ENCODE measurements around the gene TMSB10.

Gene TMSB10

DNA sequence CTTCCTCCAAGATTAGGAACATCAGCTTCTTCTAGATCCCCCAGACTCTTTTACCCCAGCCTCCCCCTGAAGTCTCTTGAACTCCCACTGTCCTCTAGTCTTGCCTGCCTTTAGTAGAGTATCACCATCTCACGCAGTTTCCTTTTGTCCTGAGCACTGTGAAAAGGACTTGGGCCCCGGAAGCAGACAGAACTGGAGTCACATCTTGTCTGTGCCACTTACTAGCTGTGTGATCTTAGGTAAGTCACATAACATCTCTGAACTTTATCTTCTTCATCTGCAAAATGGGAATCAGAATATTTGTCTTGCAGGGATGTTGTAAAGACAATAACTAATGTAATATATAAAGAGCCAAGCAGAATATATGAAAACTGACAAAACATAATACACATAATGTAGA is 16.1 kb upstream of the TMSB10 start:
- Histone ChIP-seq H3K4me1 (no peaks in the 10 kb centered on the region), H3K36me3 (no peaks in the 10 kb centered on the region), H3K4me3 (ENCODE audit: low read depth, low read length) (no peak overlapping the region), H3K9me3 (no peaks in the 10 kb centered on the region), H3K27me3 (no peaks in the 10 kb centered on the region)
- TF ChIP-seq, protein P1, sequence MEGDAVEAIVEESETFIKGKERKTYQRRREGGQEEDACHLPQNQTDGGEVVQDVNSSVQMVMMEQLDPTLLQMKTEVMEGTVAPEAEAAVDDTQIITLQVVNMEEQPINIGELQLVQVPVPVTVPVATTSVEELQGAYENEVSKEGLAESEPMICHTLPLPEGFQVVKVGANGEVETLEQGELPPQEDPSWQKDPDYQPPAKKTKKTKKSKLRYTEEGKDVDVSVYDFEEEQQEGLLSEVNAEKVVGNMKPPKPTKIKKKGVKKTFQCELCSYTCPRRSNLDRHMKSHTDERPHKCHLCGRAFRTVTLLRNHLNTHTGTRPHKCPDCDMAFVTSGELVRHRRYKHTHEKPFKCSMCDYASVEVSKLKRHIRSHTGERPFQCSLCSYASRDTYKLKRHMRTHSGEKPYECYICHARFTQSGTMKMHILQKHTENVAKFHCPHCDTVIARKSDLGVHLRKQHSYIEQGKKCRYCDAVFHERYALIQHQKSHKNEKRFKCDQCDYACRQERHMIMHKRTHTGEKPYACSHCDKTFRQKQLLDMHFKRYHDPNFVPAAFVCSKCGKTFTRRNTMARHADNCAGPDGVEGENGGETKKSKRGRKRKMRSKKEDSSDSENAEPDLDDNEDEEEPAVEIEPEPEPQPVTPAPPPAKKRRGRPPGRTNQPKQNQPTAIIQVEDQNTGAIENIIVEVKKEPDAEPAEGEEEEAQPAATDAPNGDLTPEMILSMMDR (IDR thresholded peaks at IDR 0.05; ENCODE audit: low read depth, low read length) = no peak
- no peak for DNase-seq

DNA sequence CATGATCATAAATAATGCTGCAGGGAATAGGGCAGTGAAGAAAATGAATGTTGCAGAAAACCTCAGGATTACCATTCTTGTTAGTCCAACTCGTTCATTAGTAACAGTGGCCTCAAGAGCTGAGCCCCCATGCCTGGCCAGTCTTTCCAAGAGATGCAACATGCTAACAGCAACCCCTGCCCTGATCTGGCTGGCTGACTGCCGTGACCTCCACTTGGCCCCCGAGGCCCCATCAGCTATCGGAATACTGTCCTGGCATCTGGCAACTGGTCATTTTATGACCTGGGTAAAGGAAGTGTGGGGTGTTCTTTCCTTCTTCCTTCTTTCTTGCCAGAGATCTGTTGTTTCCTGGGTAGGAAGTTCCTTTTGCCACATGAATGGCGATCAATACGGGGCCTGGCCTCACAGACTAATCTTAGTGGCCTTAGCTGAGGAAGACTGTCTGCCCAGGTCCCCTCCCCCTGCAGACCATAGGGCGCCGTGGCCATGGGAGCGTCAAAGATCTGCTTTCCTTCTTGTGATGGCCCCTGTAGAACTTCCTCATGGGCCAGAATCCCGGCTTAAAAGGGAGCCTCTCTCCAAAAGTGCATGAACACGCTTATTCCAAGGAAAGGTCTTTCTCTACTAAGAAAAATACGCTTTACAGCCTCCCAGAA is 14.0 kb upstream of the TMSB10 start:
- Histone ChIP-seq H3K4me3 (ENCODE audit: low read depth, low read length) (no peak overlapping the region), H3K4me1 (no peaks in the 10 kb centered on the region), H3K36me3 (no peaks in the 10 kb centered on the region), H3K9me3 (no peaks in the 10 kb centered on the region), H3K27me3 (no peaks in the 10 kb centered on the region)
- no peak for DNase-seq
- TF ChIP-seq, protein P1 (IDR thresholded peaks at IDR 0.05; ENCODE audit: low read depth, low read length) = no peak

DNA sequence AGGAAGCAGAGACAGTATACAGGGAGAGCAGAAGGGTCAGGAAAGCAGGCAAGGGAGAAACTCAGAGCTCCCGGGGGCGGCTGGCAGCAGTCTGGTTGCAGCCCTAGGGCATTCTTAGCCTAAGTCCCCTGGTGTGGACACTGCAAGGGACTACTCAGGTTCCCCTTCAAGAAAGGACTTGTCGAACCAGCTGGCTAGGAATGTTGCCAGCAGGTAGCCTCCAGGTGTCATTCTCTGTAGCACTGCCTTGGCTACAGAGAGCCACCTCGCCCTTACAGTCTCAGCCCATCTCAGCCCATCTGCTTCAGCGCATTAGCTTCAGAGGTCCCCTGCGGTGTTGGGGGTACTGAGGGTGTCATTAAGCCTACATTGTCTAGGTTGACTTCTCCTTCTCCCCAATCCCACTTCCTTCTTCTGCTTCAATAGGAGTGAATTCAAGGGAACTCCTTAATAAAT is 11.3 kb upstream of the TMSB10 start:
- Histone ChIP-seq H3K4me1 (no peaks in the 10 kb centered on the region), H3K27me3 (no peaks in the 10 kb centered on the region), H3K36me3 (no peaks in the 10 kb centered on the region), H3K4me3 (ENCODE audit: low read depth, low read length) (no peak overlapping the region), H3K9me3 (no peaks in the 10 kb centered on the region)
- DNase-seq = no peak
- TF ChIP-seq, protein P1 (IDR thresholded peaks at IDR 0.05; ENCODE audit: low read depth, low read length) = no peak

DNA sequence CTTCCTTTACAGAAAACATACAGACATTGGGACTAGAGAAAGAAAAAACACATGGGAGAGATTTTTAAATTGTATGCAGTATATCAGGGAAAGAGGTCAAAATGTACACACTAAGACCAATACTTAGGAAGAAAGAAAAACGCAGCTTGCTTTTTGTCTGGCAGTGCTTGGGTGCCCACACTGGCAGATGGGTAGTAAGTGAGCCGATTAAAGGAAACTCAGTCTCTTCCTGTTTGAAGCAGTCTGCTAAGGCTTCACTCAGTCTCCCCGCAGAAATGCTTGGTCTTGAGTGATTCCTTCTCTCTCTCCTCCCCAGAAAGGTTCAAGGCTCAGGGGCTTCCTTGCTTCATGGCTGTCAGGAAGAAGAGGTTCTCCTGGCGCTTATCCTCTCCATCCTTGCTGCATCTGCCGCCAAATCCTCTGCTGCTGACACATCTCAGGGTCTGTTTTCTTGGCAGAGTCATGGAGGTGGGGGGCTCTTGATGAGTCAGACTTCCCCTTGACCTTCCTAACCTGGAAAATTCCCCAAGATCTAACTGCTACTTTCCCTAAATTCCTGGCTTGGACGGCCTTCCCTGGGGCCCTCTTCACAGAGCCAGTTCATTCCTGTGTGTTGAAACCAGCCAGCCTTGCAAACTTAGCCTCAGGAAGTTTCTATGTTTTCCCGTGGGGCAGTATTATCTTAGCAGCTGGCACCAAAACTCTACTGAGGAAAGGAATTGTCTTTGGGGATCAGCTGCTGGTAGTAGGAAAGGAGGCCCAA is 10.5 kb upstream of the TMSB10 start:
- H3K4me3 ChIP-seq (ENCODE audit: low read depth, low read length) = no peak overlapping the region
- no peaks in the 10 kb centered on the region for H3K27me3 ChIP-seq
- no peaks in the 10 kb centered on the region for H3K36me3 ChIP-seq
- TF ChIP-seq, protein P1 (IDR thresholded peaks at IDR 0.05; ENCODE audit: low read depth, low read length) = no peak
- no peaks in the 10 kb centered on the region for H3K4me1 ChIP-seq
- DNase-seq = no peak
- no peaks in the 10 kb centered on the region for H3K9me3 ChIP-seq

DNA sequence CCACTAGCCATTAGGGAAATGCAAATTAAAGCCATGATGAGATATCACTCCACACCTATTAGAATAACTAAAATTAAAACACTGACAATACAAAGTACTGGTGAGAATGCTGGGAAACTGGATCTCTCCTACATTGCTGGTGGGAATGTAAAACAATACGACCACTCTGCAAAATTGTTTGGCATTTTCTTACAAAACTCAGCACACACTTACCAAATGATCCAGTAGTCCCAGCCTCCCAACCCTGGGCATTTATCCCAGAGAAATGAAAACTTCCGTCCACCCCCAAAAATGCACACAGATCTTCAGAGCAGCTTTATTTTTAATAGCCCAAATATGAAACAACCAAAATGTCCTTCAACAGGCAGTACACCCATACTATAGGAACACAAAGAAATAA is 8.9 kb upstream of the TMSB10 start:
- DNase-seq = no peak
- TF ChIP-seq, protein P1 (IDR thresholded peaks at IDR 0.05; ENCODE audit: low read depth, low read length) = no peak
- Histone ChIP-seq H3K4me3 (ENCODE audit: low read depth, low read length) (no peak overlapping the region), H3K27me3 (no peaks in the 10 kb centered on the region), H3K36me3 (no peaks in the 10 kb centered on the region), H3K4me1 (no peaks in the 10 kb centered on the region), H3K9me3 (no peaks in the 10 kb centered on the region)

DNA sequence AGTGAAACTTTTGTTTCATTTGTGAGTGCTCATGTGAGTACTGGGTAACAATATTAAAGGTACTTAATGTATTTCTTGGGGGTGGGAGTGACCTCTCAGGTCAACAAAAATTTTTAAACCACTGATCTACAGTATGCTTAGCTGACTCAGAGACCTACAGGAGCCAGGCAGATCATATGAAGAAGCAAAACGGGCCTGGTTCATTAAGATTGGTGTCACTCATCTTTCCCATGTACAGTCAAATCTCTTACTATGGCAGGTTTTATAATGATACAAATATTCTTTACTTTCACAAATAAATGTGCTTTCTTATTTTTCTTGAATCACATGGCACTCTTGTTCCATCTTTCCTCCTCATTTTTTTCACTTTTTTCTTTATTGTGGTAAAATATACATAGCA is 7.7 kb upstream of the TMSB10 start:
- Histone ChIP-seq H3K27me3 (no peaks in the 10 kb centered on the region), H3K36me3 (no peaks in the 10 kb centered on the region), H3K4me3 (ENCODE audit: low read depth, low read length) (no peak overlapping the region), H3K4me1 (no peaks in the 10 kb centered on the region), H3K9me3 (no peaks in the 10 kb centered on the region)
- no peak for DNase-seq
- TF ChIP-seq, protein P1 (IDR thresholded peaks at IDR 0.05; ENCODE audit: low read depth, low read length) = no peak

Data from BE2C (cell line).